IPS DF 19.7 (cell line): ENCODE measurements around the gene PDGFC.

Experiments used
- DNase-seq: peaks from one replicate; pipeline ENCODE4 v3.0.0-alpha.2; 2013; ENCODE audit warnings: low read depth, low spot score

Gene PDGFC

GRCh38 chr4:156829201-156829873, 142.3 kb downstream of the PDGFC start:
- no peak for DNase-seq

GRCh38 chr4:156827519-156827918, 144.1 kb downstream of the PDGFC start:
- no peak for DNase-seq

GRCh38 chr4:156825074-156825473, 146.5 kb downstream of the PDGFC start:
- DNase-seq, result no peak

- DNase-seq, result no peak
These were observed 147.0 kb downstream of the PDGFC start for GRCh38 chr4:156824451-156825060.

- no peak for DNase-seq
These were observed 150.7 kb downstream of the PDGFC start for GRCh38 chr4:156820931-156821330.

- no peak for DNase-seq
These were observed 155.2 kb downstream of the PDGFC start for GRCh38 chr4:156816360-156816755.

- no peak for DNase-seq
These were observed 155.8 kb downstream of the PDGFC start for GRCh38 chr4:156815717-156816359.

- DNase-seq, result no peak
These were observed 159.6 kb downstream of the PDGFC start for GRCh38 chr4:156811963-156812362.

GRCh38 chr4:156811286-156811685, 160.3 kb downstream of the PDGFC start:
- no peak for DNase-seq

GRCh38 chr4:156805696-156806095, 165.9 kb downstream of the PDGFC start:
- DNase-seq, result no peak

GRCh38 chr4:156803056-156803455, 168.5 kb downstream of the PDGFC start:
- no peak for DNase-seq

GRCh38 chr4:156800463-156800862, 171.1 kb downstream of the PDGFC start:
- DNase-seq, result no peak

GRCh38 chr4:156799121-156799589, 172.4 kb downstream of the PDGFC start:
- no peak for DNase-seq

- DNase-seq, result no peak
These were observed 173.2 kb downstream of the PDGFC start for GRCh38 chr4:156798438-156798837.

GRCh38 chr4:156797206-156797605, 174.4 kb downstream of the PDGFC start:
- DNase-seq, result no peak

- DNase-seq, result no peak
These were observed 175.9 kb downstream of the PDGFC start for GRCh38 chr4:156795727-156796126.

- no peak for DNase-seq
These were observed 176.7 kb downstream of the PDGFC start for GRCh38 chr4:156794863-156795262.

- DNase-seq, result no peak
These were observed 179.0 kb downstream of the PDGFC start for GRCh38 chr4:156792462-156793085.

- peak; percentile 9 for DNase-seq
These were observed 180.7 kb downstream of the PDGFC start for GRCh38 chr4:156790866-156791265.

- DNase-seq, result no peak
These were observed 182.8 kb downstream of the PDGFC start for GRCh38 chr4:156788782-156789181.

- DNase-seq, result no peak
These were observed 184.9 kb downstream of the PDGFC start for GRCh38 chr4:156786713-156787112.

- DNase-seq, result no peak
These were observed 186.6 kb downstream of the PDGFC start for GRCh38 chr4:156784970-156785369.
